Measurements from ENCODE around the gene PGC.

DNA sequence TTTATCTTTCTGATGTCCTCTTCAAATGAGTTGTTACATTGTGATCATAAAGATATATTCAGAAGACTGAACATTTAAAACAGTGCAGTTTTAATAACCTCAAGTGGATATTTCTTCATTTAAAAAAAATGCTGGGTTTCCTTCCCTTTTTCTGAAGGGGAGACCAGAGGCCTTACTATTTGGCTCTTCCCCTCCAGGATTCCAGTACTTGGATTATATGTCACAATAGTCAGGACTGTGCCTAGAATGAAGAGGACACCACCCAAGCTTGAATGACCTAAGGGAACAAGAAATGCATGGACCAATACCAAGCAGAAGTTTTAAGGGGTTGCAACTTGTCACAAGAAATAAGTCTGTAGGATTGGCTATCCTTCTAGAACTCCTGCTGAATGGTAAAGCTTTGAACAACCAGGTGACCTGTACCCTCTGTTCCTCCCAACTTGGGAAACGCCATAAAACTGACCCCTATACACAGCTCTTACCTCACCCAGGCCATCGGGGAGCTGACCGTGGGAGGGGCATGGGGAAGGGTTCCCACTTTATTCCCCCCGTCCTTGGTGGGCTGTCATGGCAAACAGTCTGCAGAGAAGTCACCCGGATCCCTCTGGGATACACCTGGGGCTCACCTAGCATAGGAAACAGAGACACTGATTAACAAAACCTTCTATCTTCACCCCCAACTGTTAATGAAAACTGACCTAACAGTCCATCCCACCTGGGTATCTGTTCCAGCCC lies 30.5 kb upstream of the PGC start:
- TF ChIP-seq CTCF (IDR thresholded peaks at IDR 0.05) (no peak), POLR2AphosphoS5 (IDR thresholded peaks at IDR 0.05) (no peak)
